ENCODE measurements around the gene MFSD1. TPM values are rescaled to one million over a fixed set of nuclear protein-coding genes. Genes with fewer than 3 reads are reported as not detected.
A peak's percentile ranks its signal among the peaks of the same experiment; 100 is the strongest.

Gene MFSD1
- total RNA-seq, 4 donors from 2014 or later = 52.0 to 152 (median 104) TPM

DNA sequence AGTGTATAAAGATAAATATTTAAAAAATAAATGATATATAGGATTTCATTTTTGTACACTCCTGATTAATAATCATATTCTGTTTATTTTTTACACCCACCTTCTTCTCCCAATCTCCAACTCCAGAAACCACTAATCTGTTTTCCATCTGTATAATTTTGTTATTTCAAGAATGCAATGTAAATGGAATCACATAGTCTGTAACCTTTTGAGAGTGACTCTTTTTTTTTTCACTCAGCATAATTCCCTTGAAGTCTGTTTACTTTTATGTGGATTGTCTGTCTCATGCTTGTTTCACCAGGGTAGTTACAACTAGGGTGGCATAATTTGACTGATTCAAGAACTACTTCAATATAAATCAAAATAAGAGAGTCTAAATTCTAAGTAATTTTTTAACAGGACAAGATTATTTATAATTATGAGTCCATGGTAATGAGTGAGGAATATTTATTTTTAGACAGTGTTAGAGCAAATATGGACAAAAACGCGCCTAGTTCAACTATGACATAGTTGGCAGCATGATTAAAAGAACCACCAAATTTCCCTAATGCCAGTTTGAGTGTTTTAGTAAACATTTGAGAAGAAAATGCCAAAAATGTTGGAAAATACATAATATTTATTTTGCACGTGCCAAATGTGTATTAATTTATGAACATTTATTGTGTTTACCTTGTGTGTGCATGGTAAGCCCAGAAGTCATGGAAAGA is 19.4 kb upstream of the MFSD1 start:
- H3K9me3 ChIP-seq = peaks cover 0 to 4% of the 10 kb centered on the region in 2 donors
- H3K4me1 ChIP-seq = no peaks in the 10 kb centered on the region
- intact Hi-C loops (cut with DNase I; ENCODE audit: low total_unique reads) = no loop called here
- H3K4me3 ChIP-seq = no peak overlapping the region
- no peaks in the 10 kb centered on the region for H3K27me3 ChIP-seq
- H3K36me3 ChIP-seq = no peaks in the 10 kb centered on the region
- no peak overlapping the region for H3K27ac ChIP-seq
- DNase-seq = no peak
- TF ChIP-seq CTCF (IDR thresholded peaks at IDR 0.05) = no peak
- no peak for TF ChIP-seq POLR2A (IDR thresholded peaks at IDR 0.05)

DNA sequence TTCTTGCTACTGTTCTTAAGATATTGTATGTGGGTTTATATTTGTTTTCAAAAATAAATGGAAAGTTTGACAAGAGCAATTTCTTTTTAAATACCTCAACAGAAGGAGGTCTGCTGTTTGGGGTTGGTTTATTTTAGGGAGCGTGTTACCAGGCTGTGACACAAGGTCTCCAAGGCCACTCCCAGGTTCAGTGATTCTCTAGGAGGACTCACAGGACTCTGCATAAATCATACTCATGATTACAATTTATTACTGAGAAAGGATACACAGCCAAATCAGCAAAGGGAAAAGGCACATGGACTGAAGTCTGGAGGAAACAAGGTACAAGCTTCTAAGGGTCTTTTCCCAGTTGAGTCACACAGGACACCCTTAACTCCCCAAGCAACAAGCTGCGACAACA is 18.8 kb upstream of the MFSD1 start:
- no peaks in the 10 kb centered on the region for H3K27me3 ChIP-seq
- TF ChIP-seq CTCF (IDR thresholded peaks at IDR 0.05) (no peak), POLR2A (IDR thresholded peaks at IDR 0.05) (no peak)
- DNase-seq = no peak

GRCh38 chr3:158785972-158786371 is 15.9 kb upstream of the MFSD1 start:
- intact Hi-C loops (cut with DNase I; ENCODE audit: low total_unique reads) = no loop called here
- Histone ChIP-seq H3K36me3 (no peaks in the 10 kb centered on the region), H3K27me3 (no peaks in the 10 kb centered on the region), H3K4me3 (no peak overlapping the region), H3K4me1 (no peaks in the 10 kb centered on the region), H3K27ac (no peak overlapping the region), H3K9me3 (peaks cover 0 to 4% of the 10 kb centered on the region in 2 donors)
- DNase-seq = no peak
- TF ChIP-seq POLR2A (IDR thresholded peaks at IDR 0.05) (no peak), CTCF (IDR thresholded peaks at IDR 0.05) (no peak)

More for the DNA sequence above, 18.8 kb upstream of the MFSD1 start:
- H3K9me3 ChIP-seq = peaks cover 0 to 4% of the 10 kb centered on the region in 2 donors
- intact Hi-C loops (cut with DNase I; ENCODE audit: low total_unique reads) = no loop called here
- H3K36me3 ChIP-seq = no peaks in the 10 kb centered on the region
- H3K4me1 ChIP-seq = no peaks in the 10 kb centered on the region
- no peak overlapping the region for H3K27ac ChIP-seq
- H3K4me3 ChIP-seq = no peak overlapping the region

- no peak for TF ChIP-seq CTCF (IDR thresholded peaks at IDR 0.05)
- no peak for TF ChIP-seq POLR2A (IDR thresholded peaks at IDR 0.05)
- H3K27me3 ChIP-seq = no peaks in the 10 kb centered on the region
- no peaks in the 10 kb centered on the region for H3K36me3 ChIP-seq
- DNase-seq = no peak
- peaks cover 0 to 4% of the 10 kb centered on the region in 2 donors for H3K9me3 ChIP-seq
- H3K27ac ChIP-seq = no peak overlapping the region
- intact Hi-C loops (cut with DNase I; ENCODE audit: low total_unique reads) = loop anchor here (2.0 kb wide), 1 partner anchor 60 kb away; no protein-coding TSS in a partner anchor
- H3K4me1 ChIP-seq = no peaks in the 10 kb centered on the region
- no peak overlapping the region for H3K4me3 ChIP-seq
Measured at GRCh38 chr3:158788446-158788845, 13.4 kb upstream of the MFSD1 start.

GRCh38 chr3:158789592-158789991 is 12.3 kb upstream of the MFSD1 start:
- Histone ChIP-seq H3K36me3 (no peaks in the 10 kb centered on the region), H3K4me3 (no peak overlapping the region), H3K27ac (no peak overlapping the region), H3K4me1 (no peaks in the 10 kb centered on the region), H3K27me3 (no peaks in the 10 kb centered on the region), H3K9me3 (peaks cover 0 to 4% of the 10 kb centered on the region in 2 donors)
- intact Hi-C loops (cut with DNase I; ENCODE audit: low total_unique reads) = loop anchor here (2.0 kb wide), 1 partner anchor 61 kb away; no protein-coding TSS in a partner anchor
- DNase-seq = no peak
- TF ChIP-seq CTCF (IDR thresholded peaks at IDR 0.05) = peak in 2 of 4 experiments; percentile 15 to 16
- no peak for TF ChIP-seq POLR2A (IDR thresholded peaks at IDR 0.05)
